ENCODE results near the gene AUTS2.

GRCh38 chr7:69873512-69873911, 275.2 kb downstream of the AUTS2 start:
- TF ChIP-seq SIN3A (IDR thresholded peaks at IDR 0.05; ENCODE audit: borderline replicate concordance, insufficient read depth, low read depth, low read length) (no peak), POLR2AphosphoS5 (IDR thresholded peaks at IDR 0.05; ENCODE audit: low read depth, low read length) (no peak)

All from Panc1 (cell line).